ENCODE measurements around the gene MEF2D.

GRCh38 chr1:156491151-156491949, 9.2 kb downstream of the MEF2D start:
- TF ChIP-seq REST (IDR thresholded peaks at IDR 0.05; ENCODE audit: low read depth) (no peak), TAF1 (IDR thresholded peaks at IDR 0.05; ENCODE audit: low read depth) (no peak), MAX (IDR thresholded peaks at IDR 0.05) (no peak), CEBPB (IDR thresholded peaks at IDR 0.05) (no peak), RAD21 (IDR thresholded peaks at IDR 0.05; ENCODE audit: low read depth) (no peak), EP300 (IDR thresholded peaks at IDR 0.05; ENCODE audit: borderline replicate concordance) (no peak)
